PC-9 (cell line): ENCODE measurements around the gene FAM3B.

ENCODE experiments used
- EZH2 ChIP-seq: fragments of 200-600 bp; sonication (generic); IDR thresholded peaks from 2 replicates; pipeline ENCODE4 v1.8.0; 2017; ENCODE audit warnings: antibody characterized with exemption, low read depth
- TF ChIP-seq, protein P1 (sequence below): fragments of 200-600 bp; sonication (generic); conservative IDR thresholded peaks from 2 replicates; pipeline ENCODE4 v1.6.1; 2017; ENCODE audit warnings: mixed run types, antibody characterized with exemption, mild to moderate bottlenecking, moderate library complexity

DNA sequence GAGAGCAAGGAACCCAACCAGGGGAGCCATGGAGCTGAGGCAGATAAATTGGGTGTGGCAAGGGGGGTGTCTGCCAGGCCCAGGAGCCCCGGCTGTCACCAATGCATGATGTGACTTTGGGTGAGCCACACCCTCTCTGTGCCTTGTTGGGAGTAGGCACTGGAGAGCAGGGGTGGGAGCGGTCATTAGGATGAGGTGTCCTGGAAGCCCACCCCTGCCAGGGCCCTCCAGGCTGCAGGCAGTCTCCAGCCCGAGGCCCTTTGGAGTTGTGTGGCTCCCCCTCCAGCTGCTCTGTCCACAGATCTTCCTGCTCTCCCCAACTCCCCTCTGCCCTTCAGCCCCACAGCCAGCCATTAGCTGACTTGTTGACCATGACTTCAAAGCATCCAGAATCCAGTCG is 56.7 kb downstream of the FAM3B start:
- TF ChIP-seq, protein P1, sequence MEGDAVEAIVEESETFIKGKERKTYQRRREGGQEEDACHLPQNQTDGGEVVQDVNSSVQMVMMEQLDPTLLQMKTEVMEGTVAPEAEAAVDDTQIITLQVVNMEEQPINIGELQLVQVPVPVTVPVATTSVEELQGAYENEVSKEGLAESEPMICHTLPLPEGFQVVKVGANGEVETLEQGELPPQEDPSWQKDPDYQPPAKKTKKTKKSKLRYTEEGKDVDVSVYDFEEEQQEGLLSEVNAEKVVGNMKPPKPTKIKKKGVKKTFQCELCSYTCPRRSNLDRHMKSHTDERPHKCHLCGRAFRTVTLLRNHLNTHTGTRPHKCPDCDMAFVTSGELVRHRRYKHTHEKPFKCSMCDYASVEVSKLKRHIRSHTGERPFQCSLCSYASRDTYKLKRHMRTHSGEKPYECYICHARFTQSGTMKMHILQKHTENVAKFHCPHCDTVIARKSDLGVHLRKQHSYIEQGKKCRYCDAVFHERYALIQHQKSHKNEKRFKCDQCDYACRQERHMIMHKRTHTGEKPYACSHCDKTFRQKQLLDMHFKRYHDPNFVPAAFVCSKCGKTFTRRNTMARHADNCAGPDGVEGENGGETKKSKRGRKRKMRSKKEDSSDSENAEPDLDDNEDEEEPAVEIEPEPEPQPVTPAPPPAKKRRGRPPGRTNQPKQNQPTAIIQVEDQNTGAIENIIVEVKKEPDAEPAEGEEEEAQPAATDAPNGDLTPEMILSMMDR, result no peak
- TF ChIP-seq EZH2, result no peak
